GM12874 (cell line): ENCODE measurements around the gene PACC1.

Experiments
- CTCF ChIP-seq: IDR thresholded peaks from 2 replicates; pipeline ENCODE4 v1.5.1; 2011; ENCODE audit warnings: low read depth, mild to moderate bottlenecking, control low read depth, low read length, moderate library complexity; ENCODE audit not compliant: insufficient read depth

The PACC1 gene

GRCh38 chr1:212364985-212365384 is 49.7 kb downstream of the PACC1 start:
- no peak for TF ChIP-seq CTCF

- no peak for TF ChIP-seq CTCF
Measured at GRCh38 chr1:212359794-212360479, 54.7 kb downstream of the PACC1 start.

GRCh38 chr1:212355230-212355969 is 59.3 kb downstream of the PACC1 start:
- TF ChIP-seq CTCF: no peak

- no peak for TF ChIP-seq CTCF
Measured at GRCh38 chr1:212354464-212354863, 60.2 kb downstream of the PACC1 start.

- no peak for TF ChIP-seq CTCF
Measured at GRCh38 chr1:212353181-212353580, 61.5 kb downstream of the PACC1 start.

GRCh38 chr1:212351588-212352362 is 62.9 kb downstream of the PACC1 start:
- no peak for TF ChIP-seq CTCF

- no peak for TF ChIP-seq CTCF
Measured at GRCh38 chr1:212346601-212347000, 68.1 kb downstream of the PACC1 start.
